CD4-positive, alpha-beta T cell treated with Interleukin-4 for 4 hours (primary cell): Measurements from ENCODE around the gene TLE3.

Experiments
- DNase-seq: peaks from one replicate; pipeline ENCODE4 v3.0.0-alpha.2; 2020

The TLE3 gene

GRCh38 chr15:70060993-70061305, 36.8 kb downstream of the TLE3 start:
- no peak for DNase-seq

GRCh38 chr15:70060214-70060992, 37.3 kb downstream of the TLE3 start:
- no peak for DNase-seq

GRCh38 chr15:70059476-70060213, 38.1 kb downstream of the TLE3 start:
- no peak for DNase-seq

GRCh38 chr15:70058642-70059360, 38.9 kb downstream of the TLE3 start:
- DNase-seq, result no peak

GRCh38 chr15:70057931-70058641, 39.6 kb downstream of the TLE3 start:
- DNase-seq, result no peak

GRCh38 chr15:70056091-70056680, 41.5 kb downstream of the TLE3 start:
- DNase-seq, result no peak

GRCh38 chr15:70055601-70056051, 42.1 kb downstream of the TLE3 start:
- DNase-seq, result no peak

- no peak for DNase-seq
Measured at GRCh38 chr15:70054884-70055387, 42.8 kb downstream of the TLE3 start.

GRCh38 chr15:70054366-70054765, 43.4 kb downstream of the TLE3 start:
- DNase-seq, result no peak

GRCh38 chr15:70053716-70054229, 43.9 kb downstream of the TLE3 start:
- no peak for DNase-seq

GRCh38 chr15:70053001-70053715, 44.6 kb downstream of the TLE3 start:
- no peak for DNase-seq

- DNase-seq, result no peak
Measured at GRCh38 chr15:70051948-70052633, 45.6 kb downstream of the TLE3 start.

- DNase-seq, result no peak
Measured at GRCh38 chr15:70050970-70051369, 46.7 kb downstream of the TLE3 start.

GRCh38 chr15:70050441-70050840, 47.3 kb downstream of the TLE3 start:
- no peak for DNase-seq

GRCh38 chr15:70049701-70050301, 47.9 kb downstream of the TLE3 start:
- DNase-seq, result no peak

GRCh38 chr15:70048578-70049514, 48.9 kb downstream of the TLE3 start:
- DNase-seq, result no peak

- DNase-seq, result no peak
Measured at GRCh38 chr15:70048198-70048565, 49.5 kb downstream of the TLE3 start.

GRCh38 chr15:70047386-70048197, 50.1 kb downstream of the TLE3 start:
- no peak for DNase-seq
